GM23338 (cell line): ENCODE data around the gene NEU4. TPM values are rescaled to one million over a fixed set of nuclear protein-coding genes. Genes with fewer than 3 reads are reported as not detected.

ENCODE experiments used
- ATAC-seq: fragments of 200-7000 bp; cut with Tn5 transposase; 3 replicates; pipeline ENCODE4 v1.9.1; 2020
- DNase-seq: peaks from one replicate; pipeline ENCODE4 v3.0.0-alpha.2; 2015; ENCODE audit warnings: low spot score
- H2AFZ ChIP-seq: fragments of 200-600 bp; sonication (generic); 2 replicates; pipeline ENCODE4 v1.8.0; 2016; ENCODE audit warnings: antibody characterized with exemption, mild to moderate bottlenecking, moderate library complexity
- H3F3A ChIP-seq: fragments of 200-600 bp; sonication (generic); replicated peaks from 2 replicates; pipeline ENCODE4 v1.8.0; 2017; ENCODE audit warnings: antibody characterized with exemption, mixed run types, low read depth
- H3K27ac ChIP-seq: fragments of 200-600 bp; sonication (generic); 2 replicates; pipeline ENCODE4 v1.6.1; 2016; ENCODE audit warnings: low read depth
- H3K27me3 ChIP-seq: fragments of 200-600 bp; sonication (generic); 2 replicates; pipeline ENCODE4 v1.8.0; 2016; ENCODE audit warnings: mild to moderate bottlenecking, mixed run types, moderate library complexity; ENCODE audit not compliant: insufficient read depth
- H3K36me3 ChIP-seq: fragments of 200-600 bp; sonication (generic); 2 replicates; pipeline ENCODE4 v1.8.0; 2016; ENCODE audit warnings: mild to moderate bottlenecking; ENCODE audit not compliant: insufficient read depth
- H3K4me1 ChIP-seq: fragments of 200-600 bp; sonication (generic); 2 replicates; pipeline ENCODE4 v1.8.0; 2016; ENCODE audit warnings: mild to moderate bottlenecking, moderate library complexity; ENCODE audit not compliant: insufficient read depth
- H3K4me2 ChIP-seq: fragments of 200-600 bp; sonication (generic); 2 replicates; pipeline ENCODE4 v1.7.1; 2017; ENCODE audit warnings: mixed run types
- H3K4me3 ChIP-seq: fragments of 200-600 bp; sonication (generic); 2 replicates; pipeline ENCODE4 v1.6.1; 2016; ENCODE audit warnings: mixed run types
- H3K79me2 ChIP-seq: fragments of 200-600 bp; sonication (generic); replicated peaks from 2 replicates; pipeline ENCODE4 v1.8.0; 2017; ENCODE audit warnings: mild to moderate bottlenecking; ENCODE audit not compliant: insufficient read depth
- H3K9me2 ChIP-seq: fragments of 200-600 bp; sonication (generic); 2 replicates; pipeline ENCODE4 v1.8.0; 2017; ENCODE audit not compliant: insufficient read depth
- H4K20me1 ChIP-seq: fragments of 200-600 bp; sonication (generic); replicated peaks from 2 replicates; pipeline ENCODE4 v1.8.0; 2017; ENCODE audit warnings: mild to moderate bottlenecking; ENCODE audit not compliant: insufficient read depth
- H3K27ac Mint-ChIP-seq: 2 replicates; pipeline ENCODE4 v1.8.0; 2020; ENCODE audit warnings: inconsistent platforms, mild to moderate bottlenecking, moderate library complexity, mixed read lengths
- H3K27me3 Mint-ChIP-seq: 3 replicates; pipeline ENCODE4 v1.8.0; 2022; ENCODE audit warnings: low read depth, mild to moderate bottlenecking, moderate library complexity, mixed read lengths, inconsistent platforms; ENCODE audit not compliant: insufficient read depth, poor library complexity
- H3K36me3 Mint-ChIP-seq: 3 replicates; pipeline ENCODE4 v1.8.0; 2021; ENCODE audit warnings: low read depth, mild to moderate bottlenecking, inconsistent platforms, moderate library complexity, mixed read lengths
- H3K4me1 Mint-ChIP-seq: 3 replicates; pipeline ENCODE4 v1.8.0; 2020; ENCODE audit warnings: mild to moderate bottlenecking, inconsistent platforms, mixed read lengths
- H3K4me3 Mint-ChIP-seq: 3 replicates; pipeline ENCODE4 v1.8.0; 2021; ENCODE audit warnings: moderate library complexity, mild to moderate bottlenecking, inconsistent platforms, mixed read lengths
- H3K9me3 Mint-ChIP-seq: 3 replicates; pipeline ENCODE4 v1.8.0; 2020; ENCODE audit warnings: moderate library complexity, mild to moderate bottlenecking, inconsistent platforms, mixed read lengths
- CREB1 ChIP-seq: fragments of 250-450 bp; sonication (Bioruptor Pico); IDR thresholded peaks from 2 replicates; pipeline ENCODE4 v1.5.0; 2020; ENCODE audit warnings: low read depth, mild to moderate bottlenecking, moderate library complexity
- EZH2phosphoT487 ChIP-seq: fragments of 200-600 bp; sonication (generic); IDR thresholded peaks from one replicate; pipeline ENCODE4 v1.8.1; 2018; ENCODE audit warnings: antibody characterized with exemption; ENCODE audit not compliant: unreplicated experiment
- JUNB ChIP-seq: IDR thresholded peaks from one replicate; pipeline ENCODE4 v1.6.1; 2016; ENCODE audit warnings: antibody characterized with exemption; ENCODE audit not compliant: unreplicated experiment
- NANOG ChIP-seq: IDR thresholded peaks from 2 replicates; pipeline ENCODE4 v1.6.1; 2016; ENCODE audit warnings: antibody characterized with exemption, borderline replicate concordance
- POLR2AphosphoS5 ChIP-seq: IDR thresholded peaks from 2 replicates; pipeline ENCODE4 v1.6.1; 2016; ENCODE audit warnings: antibody characterized with exemption, low read depth
- ZNF331 ChIP-seq: fragments of 250-450 bp; sonication (Bioruptor Pico); IDR thresholded peaks from 2 replicates; pipeline ENCODE4 v1.5.0; 2020; ENCODE audit warnings: low read depth, mild to moderate bottlenecking, moderate library complexity
- polyA plus RNA-seq: library from polyadenylated mRNA; unstranded; fragments of >200 nt; fragmentation: Nextera tagmentation; extraction: Ambion mirVana; gene quantifications from 2 replicates; pipeline ENCODE4 v1.2.1, GENCODE V29; 2016
- total RNA-seq: library from RNA; depleted of rRNA; stranded (reverse); fragments of >200 nt; shearing (Covaris generic); gene quantifications from 2 replicates; pipeline ENCODE4 v1.2.3, GENCODE V29; 2014
- TF ChIP-seq, protein P1 (sequence below): fragments of 250-450 bp; sonication (Bioruptor Pico); IDR thresholded peaks from 2 replicates; pipeline ENCODE4 v1.5.0; 2020; ENCODE audit warnings: mild to moderate bottlenecking, moderate library complexity
- TF ChIP-seq, protein P2 (sequence below), 2 experiments: fragments of 200-600 bp in 1 of 2; sonication (generic) in 1 of 2; conservative IDR thresholded peaks; 2 replicates each; pipeline versions ENCODE4 v1.5.1 to v1.6.1; 2016 to 2017; ENCODE audit warnings: antibody characterized with exemption in 2 of 2, low read depth in 2 of 2, mild to moderate bottlenecking in 2 of 2, moderate library complexity in 1 of 2
- TF ChIP-seq, protein P3 (sequence below): IDR thresholded peaks from one replicate; pipeline ENCODE4 v1.6.1; 2018; ENCODE audit warnings: antibody characterized with exemption; ENCODE audit not compliant: unreplicated experiment

The NEU4 gene
- total and polyA plus RNA-seq, 2 experiments from 2014 or later: 0.29 to 1.2 TPM

- TF ChIP-seq, protein P1, sequence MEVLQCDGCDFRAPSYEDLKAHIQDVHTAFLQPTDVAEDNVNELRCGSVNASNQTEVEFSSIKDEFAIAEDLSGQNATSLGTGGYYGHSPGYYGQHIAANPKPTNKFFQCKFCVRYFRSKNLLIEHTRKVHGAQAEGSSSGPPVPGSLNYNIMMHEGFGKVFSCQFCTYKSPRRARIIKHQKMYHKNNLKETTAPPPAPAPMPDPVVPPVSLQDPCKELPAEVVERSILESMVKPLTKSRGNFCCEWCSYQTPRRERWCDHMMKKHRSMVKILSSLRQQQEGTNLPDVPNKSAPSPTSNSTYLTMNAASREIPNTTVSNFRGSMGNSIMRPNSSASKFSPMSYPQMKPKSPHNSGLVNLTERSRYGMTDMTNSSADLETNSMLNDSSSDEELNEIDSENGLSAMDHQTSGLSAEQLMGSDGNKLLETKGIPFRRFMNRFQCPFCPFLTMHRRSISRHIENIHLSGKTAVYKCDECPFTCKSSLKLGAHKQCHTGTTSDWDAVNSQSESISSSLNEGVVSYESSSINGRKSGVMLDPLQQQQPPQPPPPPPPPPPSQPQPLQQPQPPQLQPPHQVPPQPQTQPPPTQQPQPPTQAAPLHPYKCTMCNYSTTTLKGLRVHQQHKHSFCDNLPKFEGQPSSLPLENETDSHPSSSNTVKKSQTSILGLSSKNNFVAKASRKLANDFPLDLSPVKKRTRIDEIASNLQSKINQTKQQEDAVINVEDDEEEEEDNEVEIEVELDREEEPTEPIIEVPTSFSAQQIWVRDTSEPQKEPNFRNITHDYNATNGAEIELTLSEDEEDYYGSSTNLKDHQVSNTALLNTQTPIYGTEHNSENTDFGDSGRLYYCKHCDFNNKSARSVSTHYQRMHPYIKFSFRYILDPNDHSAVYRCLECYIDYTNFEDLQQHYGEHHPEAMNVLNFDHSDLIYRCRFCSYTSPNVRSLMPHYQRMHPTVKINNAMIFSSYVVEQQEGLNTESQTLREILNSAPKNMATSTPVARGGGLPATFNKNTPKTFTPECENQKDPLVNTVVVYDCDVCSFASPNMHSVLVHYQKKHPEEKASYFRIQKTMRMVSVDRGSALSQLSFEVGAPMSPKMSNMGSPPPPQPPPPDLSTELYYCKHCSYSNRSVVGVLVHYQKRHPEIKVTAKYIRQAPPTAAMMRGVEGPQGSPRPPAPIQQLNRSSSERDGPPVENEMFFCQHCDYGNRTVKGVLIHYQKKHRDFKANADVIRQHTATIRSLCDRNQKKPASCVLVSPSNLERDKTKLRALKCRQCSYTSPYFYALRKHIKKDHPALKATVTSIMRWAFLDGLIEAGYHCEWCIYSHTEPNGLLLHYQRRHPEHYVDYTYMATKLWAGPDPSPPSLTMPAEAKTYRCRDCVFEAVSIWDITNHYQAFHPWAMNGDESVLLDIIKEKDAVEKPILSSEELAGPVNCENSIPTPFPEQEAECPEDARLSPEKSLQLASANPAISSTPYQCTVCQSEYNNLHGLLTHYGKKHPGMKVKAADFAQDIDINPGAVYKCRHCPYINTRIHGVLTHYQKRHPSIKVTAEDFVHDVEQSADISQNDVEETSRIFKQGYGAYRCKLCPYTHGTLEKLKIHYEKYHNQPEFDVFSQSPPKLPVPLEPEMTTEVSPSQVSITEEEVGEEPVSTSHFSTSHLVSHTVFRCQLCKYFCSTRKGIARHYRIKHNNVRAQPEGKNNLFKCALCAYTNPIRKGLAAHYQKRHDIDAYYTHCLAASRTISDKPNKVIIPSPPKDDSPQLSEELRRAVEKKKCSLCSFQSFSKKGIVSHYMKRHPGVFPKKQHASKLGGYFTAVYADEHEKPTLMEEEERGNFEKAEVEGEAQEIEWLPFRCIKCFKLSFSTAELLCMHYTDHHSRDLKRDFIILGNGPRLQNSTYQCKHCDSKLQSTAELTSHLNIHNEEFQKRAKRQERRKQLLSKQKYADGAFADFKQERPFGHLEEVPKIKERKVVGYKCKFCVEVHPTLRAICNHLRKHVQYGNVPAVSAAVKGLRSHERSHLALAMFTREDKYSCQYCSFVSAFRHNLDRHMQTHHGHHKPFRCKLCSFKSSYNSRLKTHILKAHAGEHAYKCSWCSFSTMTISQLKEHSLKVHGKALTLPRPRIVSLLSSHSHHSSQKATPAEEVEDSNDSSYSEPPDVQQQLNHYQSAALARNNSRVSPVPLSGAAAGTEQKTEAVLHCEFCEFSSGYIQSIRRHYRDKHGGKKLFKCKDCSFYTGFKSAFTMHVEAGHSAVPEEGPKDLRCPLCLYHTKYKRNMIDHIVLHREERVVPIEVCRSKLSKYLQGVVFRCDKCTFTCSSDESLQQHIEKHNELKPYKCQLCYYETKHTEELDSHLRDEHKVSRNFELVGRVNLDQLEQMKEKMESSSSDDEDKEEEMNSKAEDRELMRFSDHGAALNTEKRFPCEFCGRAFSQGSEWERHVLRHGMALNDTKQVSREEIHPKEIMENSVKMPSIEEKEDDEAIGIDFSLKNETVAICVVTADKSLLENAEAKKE: no peak
- no peak for TF ChIP-seq CREB1 (CRISPR knock-in tag)
- TF ChIP-seq POLR2AphosphoS5: no peak
- TF ChIP-seq, protein P2, sequence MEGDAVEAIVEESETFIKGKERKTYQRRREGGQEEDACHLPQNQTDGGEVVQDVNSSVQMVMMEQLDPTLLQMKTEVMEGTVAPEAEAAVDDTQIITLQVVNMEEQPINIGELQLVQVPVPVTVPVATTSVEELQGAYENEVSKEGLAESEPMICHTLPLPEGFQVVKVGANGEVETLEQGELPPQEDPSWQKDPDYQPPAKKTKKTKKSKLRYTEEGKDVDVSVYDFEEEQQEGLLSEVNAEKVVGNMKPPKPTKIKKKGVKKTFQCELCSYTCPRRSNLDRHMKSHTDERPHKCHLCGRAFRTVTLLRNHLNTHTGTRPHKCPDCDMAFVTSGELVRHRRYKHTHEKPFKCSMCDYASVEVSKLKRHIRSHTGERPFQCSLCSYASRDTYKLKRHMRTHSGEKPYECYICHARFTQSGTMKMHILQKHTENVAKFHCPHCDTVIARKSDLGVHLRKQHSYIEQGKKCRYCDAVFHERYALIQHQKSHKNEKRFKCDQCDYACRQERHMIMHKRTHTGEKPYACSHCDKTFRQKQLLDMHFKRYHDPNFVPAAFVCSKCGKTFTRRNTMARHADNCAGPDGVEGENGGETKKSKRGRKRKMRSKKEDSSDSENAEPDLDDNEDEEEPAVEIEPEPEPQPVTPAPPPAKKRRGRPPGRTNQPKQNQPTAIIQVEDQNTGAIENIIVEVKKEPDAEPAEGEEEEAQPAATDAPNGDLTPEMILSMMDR (conservative IDR thresholded peaks at IDR 0.05; ENCODE audit: low read depth in 2 of 2): no peak
- no peak for TF ChIP-seq JUNB
- TF ChIP-seq NANOG: no peak
- TF ChIP-seq ZNF331 (CRISPR knock-in tag): no peak
These were observed 12.8 kb upstream of the NEU4 start (continued) for GRCh38 chr2:241796209-241796608.

DNA sequence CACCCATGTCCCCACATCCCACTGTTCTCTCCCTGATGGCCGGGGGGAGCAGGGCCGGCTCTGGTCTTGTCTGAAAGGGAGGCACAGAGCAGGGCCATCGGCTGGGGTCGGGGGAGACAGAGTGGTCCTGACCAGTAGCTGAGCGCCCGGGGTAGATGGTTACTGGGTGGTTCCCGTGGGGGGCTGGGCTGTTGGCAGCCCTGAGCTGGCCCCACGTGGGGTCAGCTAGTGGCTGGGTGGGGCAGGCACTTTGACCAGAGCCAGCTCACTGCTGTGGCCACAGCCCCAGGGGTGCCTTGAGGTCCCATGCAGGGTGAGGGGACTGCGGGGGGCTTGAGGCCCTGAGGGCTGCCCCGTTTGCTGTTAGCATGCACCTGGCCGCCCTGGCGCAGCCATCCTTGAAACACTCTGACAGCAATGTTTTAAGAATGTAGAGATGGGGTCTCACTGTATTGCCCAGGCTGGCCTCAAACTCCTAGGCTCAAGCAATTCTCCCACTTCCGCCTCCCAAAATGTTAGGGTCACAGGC, 12.3 kb upstream of the NEU4 start:
- peaks cover 4% of the 10 kb centered on the region; the same call in 1 of the 2 replicates for H3F3A ChIP-seq
- H3K4me3 ChIP-seq: no peak overlapping the region
- H3K27ac ChIP-seq: no peak overlapping the region
- Mint-ChIP-seq H3K36me3 (no peaks in the 10 kb centered on the region; the same call in 2 of the 3 replicates), H3K9me3 (no peaks in the 10 kb centered on the region; the same call in 1 of the 3 replicates), H3K4me3 (no peak overlapping the region), H3K4me1 (peaks cover 18% of the 10 kb centered on the region), H3K27me3 (peaks cover 10% of the 10 kb centered on the region), H3K27ac (no peak overlapping the region)
- no peaks in the 10 kb centered on the region; the same call in 1 of the 2 replicates for H3K36me3 ChIP-seq
- H3K9me2 ChIP-seq: no peaks in the 10 kb centered on the region
- no peak for DNase-seq
- no peak overlapping the region for H2AFZ ChIP-seq
- H3K27me3 ChIP-seq: no peaks in the 10 kb centered on the region
- H3K4me1 ChIP-seq: peaks cover 11% of the 10 kb centered on the region; the same call in 1 of the 2 replicates
- H4K20me1 ChIP-seq: no peaks in the 10 kb centered on the region
- no peaks in the 10 kb centered on the region for H3K79me2 ChIP-seq
- H3K4me2 ChIP-seq: no peak overlapping the region
- no peak for ATAC-seq
- TF ChIP-seq JUNB (no peak), EZH2phosphoT487 (no peak)
- TF ChIP-seq, protein P3, sequence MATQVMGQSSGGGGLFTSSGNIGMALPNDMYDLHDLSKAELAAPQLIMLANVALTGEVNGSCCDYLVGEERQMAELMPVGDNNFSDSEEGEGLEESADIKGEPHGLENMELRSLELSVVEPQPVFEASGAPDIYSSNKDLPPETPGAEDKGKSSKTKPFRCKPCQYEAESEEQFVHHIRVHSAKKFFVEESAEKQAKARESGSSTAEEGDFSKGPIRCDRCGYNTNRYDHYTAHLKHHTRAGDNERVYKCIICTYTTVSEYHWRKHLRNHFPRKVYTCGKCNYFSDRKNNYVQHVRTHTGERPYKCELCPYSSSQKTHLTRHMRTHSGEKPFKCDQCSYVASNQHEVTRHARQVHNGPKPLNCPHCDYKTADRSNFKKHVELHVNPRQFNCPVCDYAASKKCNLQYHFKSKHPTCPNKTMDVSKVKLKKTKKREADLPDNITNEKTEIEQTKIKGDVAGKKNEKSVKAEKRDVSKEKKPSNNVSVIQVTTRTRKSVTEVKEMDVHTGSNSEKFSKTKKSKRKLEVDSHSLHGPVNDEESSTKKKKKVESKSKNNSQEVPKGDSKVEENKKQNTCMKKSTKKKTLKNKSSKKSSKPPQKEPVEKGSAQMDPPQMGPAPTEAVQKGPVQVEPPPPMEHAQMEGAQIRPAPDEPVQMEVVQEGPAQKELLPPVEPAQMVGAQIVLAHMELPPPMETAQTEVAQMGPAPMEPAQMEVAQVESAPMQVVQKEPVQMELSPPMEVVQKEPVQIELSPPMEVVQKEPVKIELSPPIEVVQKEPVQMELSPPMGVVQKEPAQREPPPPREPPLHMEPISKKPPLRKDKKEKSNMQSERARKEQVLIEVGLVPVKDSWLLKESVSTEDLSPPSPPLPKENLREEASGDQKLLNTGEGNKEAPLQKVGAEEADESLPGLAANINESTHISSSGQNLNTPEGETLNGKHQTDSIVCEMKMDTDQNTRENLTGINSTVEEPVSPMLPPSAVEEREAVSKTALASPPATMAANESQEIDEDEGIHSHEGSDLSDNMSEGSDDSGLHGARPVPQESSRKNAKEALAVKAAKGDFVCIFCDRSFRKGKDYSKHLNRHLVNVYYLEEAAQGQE: no peak
- TF ChIP-seq, protein P2 (conservative IDR thresholded peaks at IDR 0.05; ENCODE audit: low read depth in 2 of 2): no peak
